ENCODE data around the gene CRYL1. TPM values are rescaled to one million over a fixed set of nuclear protein-coding genes. Genes with fewer than 3 reads are reported as not detected.
"Not testable (repeated sequence)": the region's sequence is repeated elsewhere in the genome, so short reads cannot be mapped to it uniquely, and the experiment has no call there.

The CRYL1 gene
- total RNA-seq, 1 donor from 2014 or later = 14.3 TPM

DNA sequence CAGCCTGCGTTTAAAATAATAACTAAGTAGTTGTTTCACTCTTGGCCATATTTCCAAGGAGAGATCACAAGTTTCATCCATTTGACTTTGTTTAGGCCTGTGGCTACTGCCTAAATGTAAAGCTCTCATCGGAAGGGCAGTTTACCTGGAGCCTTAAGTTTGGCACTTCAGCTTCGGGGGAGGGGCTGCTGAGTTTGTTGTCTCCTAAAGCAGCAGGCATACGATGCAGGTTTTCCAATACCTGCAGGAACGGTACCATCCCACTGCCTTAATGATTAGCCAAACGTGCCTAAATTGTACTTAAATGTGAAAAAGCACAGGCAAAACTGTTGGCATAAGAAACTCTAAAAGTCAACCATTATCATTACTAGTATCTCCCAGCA is 63.1 kb downstream of the CRYL1 start:
- no peak for DNase-seq (ENCODE audit: low spot score in 2 of 2)

DNA sequence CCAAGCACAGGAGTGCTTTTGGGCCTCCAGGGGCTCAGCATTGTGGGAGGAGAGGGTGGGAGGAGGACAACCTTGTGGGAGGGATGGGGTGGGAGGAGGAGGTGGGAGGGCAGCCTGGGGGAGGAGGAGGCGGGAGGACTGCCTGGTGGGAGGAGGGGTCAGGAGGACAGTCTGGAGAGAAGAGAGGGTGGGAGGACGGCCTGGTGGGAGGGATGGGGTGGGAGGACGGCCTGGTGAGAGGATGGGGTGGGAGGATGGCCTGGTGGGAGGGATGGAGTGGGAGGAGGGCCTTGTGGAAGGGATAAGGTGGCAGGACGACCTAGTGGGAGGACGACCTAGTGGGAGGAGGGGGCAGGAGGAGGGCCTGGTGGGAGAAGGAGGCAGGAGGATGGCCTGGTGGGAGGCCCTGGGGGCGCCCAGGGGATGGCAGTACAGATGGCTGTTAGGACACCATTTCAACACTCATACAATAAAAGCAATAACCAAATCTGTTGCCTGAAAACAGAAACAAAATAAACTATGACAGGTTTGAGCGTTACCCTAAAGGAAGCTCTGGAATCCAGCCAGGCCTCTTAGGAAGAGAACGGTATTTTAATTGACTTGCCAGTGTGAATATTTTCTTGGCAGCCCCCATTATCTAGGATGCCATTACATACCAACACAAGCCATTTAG is 63.7 kb downstream of the CRYL1 start:
- FAIRE-seq = no peak
- DNase-seq (ENCODE audit: low spot score in 2 of 2) = no peak

More for the DNA sequence above, 63.1 kb downstream of the CRYL1 start:
- no peak for FAIRE-seq

DNA sequence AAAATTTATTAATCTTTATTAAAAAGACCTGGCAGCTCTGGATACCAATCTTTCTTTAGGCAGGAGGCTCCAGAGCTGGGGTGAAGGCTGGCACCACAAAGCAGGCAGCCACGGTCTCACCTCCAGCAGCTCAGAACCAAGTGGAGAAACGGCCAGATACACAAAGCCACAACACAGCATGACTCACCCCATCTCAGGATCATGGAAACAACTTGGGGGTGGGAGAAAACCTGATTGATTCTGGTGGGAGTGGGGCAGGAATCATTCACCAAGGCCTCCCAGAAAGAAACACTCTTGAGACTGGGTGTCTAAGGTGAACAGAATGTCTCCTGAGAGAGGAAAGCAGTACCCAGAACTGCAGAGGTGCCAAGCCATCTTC is 64.2 kb downstream of the CRYL1 start:
- no peak for FAIRE-seq
- no peak for DNase-seq (ENCODE audit: low spot score in 2 of 2)

DNA sequence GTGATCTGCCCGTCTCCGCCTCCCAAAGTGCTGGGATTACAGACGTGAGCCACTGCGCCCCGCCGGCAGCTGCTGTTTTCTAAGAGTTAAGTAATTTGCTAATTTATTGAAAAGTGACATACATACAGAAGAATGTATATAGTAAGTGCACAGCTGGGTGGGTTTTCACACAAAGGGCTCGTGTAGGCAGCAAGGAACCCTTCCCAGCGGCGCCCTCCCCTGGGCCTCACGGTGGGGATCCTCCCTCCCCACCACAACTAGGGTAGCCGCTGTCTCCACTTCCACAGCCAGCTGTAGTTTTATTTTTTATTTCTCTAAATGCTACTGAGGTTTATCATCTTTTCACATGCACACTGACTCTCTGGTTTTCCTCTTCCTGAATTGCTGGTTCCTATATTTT is 64.9 kb downstream of the CRYL1 start:
- DNase-seq (ENCODE audit: low spot score in 2 of 2) (no peak), FAIRE-seq (no peak)

DNA sequence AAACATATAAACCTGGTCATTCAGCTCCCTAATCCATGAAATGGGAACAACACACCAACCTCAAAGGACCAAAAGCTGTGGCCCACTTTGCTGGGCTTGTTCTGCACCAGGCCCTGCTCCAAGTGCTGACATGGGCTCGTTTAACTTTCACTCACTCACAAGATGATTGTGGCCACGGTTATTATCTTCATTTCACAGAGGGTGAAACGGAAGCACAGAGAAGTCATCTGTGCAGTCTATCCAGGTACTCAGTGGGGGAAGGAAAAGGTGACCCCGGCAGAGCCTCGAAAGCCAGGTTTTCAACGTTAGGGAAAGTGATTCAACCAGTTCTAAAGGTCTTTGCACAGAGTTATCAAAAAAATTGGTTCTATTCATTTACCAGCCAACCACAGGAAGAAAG is 68.0 kb downstream of the CRYL1 start:
- FAIRE-seq (no peak), DNase-seq (ENCODE audit: low spot score in 2 of 2) (no peak)

DNA sequence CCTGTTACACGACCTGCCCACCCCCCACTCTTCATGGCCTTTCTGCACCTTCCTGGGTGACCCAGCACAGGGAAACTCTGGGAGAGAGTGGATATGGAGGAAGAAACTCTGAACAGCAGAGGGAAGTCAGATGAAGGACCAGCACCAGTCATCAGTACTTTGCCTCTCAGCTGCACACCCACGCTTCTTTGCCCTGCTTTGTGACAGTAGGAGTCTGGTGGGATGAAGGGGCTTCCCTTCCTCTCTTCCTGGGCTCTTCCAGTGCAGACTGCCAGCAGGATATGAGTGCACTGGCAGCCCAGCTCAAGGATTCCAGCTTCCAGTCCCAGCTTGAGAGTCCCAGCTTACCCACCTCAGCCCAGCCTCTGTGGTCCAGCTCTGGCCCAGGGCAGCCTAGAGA is 68.9 kb downstream of the CRYL1 start:
- DNase-seq (ENCODE audit: low spot score in 2 of 2) = no peak
- FAIRE-seq = no peak

DNA sequence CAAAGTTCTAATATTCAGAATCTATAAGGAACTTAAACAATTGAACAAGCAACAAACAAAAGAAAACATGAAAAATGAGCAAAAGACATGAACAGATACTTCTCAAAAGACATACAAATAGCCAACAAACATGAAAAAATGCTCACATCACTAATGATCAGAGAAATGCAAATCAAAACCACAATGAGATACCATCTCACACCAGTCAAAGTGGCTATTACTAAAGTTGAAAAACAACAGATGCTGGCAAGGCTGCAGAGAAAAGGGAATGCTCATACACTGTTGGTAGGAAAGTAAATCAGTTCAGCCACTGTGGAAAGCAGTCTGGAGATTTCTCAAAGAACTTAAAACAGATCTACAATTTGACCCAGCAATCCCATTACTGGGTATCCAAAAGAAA is 74.3 kb downstream of the CRYL1 start:
- FAIRE-seq = peak; percentile 56

DNA sequence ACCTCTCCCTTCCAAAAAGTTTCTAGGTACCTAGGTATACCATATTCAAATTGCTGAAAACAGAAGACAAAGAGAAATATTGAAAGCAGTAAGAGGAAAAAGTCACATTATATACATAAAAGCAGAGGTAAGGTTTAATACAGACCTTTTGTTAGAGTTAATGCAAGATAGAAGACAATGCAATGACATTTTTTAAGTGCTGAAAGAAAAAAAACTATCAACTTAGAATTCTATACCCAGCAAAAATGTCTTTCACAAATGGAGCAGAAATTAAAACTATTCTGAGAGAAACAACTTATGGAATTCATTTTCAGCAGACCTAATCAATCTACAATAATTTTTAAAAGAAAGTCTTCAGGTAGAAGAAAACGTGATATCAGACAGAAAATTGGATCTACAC is 77.2 kb downstream of the CRYL1 start:
- FAIRE-seq (no peak), DNase-seq (ENCODE audit: low spot score in 2 of 2) (no peak)

More for the DNA sequence above, 74.3 kb downstream of the CRYL1 start:
- DNase-seq (ENCODE audit: low spot score in 2 of 2) = no peak

DNA sequence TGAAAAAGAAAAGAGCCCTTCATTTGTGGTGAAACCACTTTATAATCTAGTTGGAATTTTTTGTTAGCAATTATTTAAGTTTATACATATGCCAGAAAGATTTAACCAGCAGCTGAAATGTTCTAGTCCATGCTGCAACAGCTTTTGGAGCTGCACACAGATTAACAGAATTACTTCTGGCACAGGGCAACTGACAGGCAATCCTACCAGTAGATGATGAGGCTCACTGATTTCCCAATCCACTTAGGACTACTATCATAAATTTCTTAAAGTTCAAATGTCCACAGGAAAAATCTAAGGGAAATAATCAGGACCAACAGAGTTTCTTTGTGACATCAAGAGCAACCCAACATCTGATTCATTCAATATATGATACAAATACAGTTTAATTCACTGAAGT is 78.8 kb downstream of the CRYL1 start:
- no peak for FAIRE-seq
- no peak for DNase-seq (ENCODE audit: low spot score in 2 of 2)

DNA sequence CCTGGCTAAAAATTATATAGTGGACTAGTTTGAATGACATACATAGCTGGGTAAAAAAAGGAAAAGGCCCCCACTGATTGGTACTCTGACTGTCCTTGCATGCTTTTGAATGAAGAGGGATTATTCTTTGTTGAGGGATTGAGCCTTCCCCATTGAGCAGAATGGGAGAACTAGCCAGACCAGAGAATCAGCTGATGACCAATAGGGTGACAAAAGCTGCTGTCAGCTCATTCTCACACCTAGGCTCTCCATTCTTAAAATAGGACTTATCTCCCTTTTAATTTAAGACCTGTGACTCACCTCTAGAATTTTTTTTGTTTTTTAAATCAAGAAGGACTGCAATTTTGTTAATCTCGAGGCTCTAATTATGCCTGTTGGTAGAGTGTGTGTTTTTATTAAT is 79.3 kb downstream of the CRYL1 start:
- DNase-seq (ENCODE audit: low spot score in 2 of 2) = no peak

DNA sequence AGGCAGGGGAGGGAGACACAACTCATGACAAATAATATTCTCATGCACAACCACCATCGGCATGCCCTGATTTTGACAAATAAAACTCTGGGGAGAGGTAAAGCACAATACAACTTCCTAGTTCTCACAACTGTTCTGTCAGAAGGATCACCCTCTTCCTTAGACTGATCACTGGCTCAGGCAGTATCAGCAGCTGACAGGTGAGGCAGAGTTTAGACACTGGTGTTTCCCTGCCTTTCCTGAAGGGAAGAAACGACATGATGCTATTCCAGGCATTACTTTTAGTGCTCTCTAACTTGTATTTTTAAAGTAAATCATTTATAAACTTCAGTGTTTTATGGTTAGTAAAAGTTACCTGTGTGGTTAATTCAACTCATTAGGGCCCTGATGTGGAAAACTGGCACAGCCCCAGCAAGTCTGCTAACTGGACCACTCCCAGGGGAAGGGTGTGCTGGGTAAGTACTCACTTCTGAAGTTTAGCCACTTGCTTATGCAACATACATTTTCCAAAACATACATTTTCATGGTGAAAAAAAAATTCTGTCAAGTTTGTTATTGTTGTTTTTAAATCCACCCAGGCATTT is 82.8 kb downstream of the CRYL1 start:
- DNase-seq (ENCODE audit: low spot score in 2 of 2) (no peak), FAIRE-seq (no peak)

More for the DNA sequence above, 79.3 kb downstream of the CRYL1 start:
- FAIRE-seq = no peak

DNA sequence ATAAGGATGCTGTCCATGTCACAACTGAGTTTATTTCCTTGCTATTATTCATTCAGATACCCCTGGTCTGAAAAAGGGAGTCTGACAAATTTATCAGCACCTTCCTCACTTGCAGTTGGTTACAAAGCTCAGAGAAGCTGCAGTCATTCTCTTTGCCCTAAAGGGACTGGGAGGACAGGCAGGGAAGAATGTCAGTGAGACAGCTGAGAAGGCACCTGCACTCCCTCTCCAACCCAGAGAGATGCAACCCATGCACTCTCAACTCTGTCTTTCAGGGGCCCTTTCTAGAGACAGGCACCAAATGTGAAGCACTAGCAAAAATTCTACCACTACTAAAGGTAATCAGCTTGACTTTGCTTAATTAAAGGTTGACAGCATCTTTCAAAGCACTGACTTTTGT is 83.3 kb downstream of the CRYL1 start:
- no peak for FAIRE-seq

DNA sequence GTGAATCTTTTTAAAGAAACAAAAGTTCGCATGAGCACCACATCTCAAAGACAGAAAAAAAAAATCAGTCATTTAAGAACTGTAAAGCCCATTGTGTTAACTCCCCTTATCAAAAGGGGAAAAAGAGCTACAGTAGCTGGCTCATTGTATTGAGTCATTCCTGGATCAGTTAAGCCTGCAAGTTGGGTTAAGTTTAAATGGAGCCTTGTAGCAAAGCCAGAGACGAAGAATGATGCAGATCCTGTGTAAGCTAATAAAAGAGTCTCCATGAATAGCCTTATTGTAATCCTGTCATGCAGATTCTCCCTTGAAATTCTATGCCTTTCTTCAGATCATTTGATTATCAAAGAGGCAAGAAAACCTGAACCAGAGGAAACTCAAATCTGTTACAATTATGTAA is 83.8 kb downstream of the CRYL1 start:
- FAIRE-seq (no peak), DNase-seq (ENCODE audit: low spot score in 2 of 2) (no peak)

More for the DNA sequence above, 83.3 kb downstream of the CRYL1 start:
- no peak for DNase-seq (ENCODE audit: low spot score in 2 of 2)

DNA sequence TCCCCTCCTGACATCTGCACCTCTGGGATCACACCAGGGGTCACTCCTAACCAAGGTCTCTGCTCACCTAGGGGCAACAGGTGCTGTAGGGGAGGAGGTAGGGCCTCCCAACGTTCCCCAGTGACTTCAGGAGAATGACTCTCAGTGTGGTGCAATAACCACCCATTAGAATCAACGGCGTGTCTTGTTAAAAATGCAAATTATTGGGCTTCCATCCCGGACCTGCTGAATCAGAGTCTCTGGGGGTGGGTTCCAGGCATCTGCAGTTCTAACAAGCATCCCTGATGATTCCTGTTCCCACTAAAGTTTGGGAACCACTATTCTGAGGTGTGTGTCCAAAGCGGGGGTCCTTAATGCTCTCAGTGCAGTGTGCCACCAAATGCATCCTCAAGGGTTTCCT is 84.6 kb downstream of the CRYL1 start:
- DNase-seq (ENCODE audit: low spot score in 2 of 2) (no peak), FAIRE-seq (no peak)

DNA sequence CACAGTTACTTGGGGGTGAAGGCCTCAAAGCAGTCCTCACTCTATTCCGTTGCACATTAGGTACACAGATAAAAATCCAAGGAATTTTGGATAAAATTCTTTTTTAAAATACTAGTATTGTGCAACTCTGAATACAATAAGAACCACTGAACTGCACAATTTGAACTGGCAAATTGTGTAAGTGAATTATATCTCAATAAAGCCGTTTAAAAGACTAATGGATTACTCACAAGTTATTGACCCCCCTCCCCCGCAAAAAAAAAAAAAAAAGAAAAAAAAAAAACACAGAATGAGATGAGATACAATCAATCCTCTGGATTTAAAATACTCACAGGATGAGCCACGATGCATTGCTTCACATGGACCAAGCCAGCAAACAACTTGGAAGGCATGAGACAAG is 86.4 kb downstream of the CRYL1 start:
- no peak for DNase-seq (ENCODE audit: low spot score in 2 of 2)
- FAIRE-seq = no peak

DNA sequence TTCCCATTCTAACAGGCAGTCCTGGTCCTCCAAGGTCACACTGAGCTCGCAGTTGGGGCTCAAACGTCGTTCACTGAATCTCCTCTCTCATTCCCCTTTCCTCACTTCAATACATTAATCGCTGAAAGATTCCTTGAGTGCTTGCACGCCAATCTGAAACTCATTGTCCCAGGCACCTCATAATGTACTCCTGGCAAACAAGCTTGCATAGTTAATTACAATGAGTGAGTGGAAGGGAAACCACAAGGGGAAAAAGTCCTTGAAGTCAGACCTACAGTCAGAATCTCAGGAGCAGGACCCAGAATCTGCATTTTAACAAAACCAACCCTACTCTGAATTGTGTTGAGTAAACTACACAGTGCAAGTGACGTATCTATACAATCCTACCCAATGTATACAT is 86.9 kb downstream of the CRYL1 start:
- no peak for FAIRE-seq
- no peak for DNase-seq (ENCODE audit: low spot score in 2 of 2)

DNA sequence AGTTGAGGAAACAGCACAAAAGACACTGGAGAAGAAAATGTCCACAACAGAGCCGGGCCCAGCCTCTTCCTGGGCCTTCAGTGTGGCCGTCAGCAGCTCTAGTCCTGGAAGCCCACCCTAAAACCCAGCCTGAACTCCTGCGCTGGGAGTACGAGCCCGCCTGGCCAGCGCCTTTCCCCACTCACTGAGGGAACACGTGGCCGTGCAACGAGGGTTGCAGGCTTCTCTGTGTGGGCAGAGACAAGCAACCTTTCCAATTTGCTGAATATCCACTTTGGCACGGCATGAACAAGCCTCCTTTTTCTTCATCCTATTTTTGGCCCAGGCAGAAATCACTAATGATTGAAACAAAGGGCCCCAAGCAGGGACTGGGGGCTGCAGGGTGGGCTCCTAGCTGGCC is 89.2 kb downstream of the CRYL1 start:
- FAIRE-seq (no peak), DNase-seq (ENCODE audit: low spot score in 2 of 2) (no peak)

DNA sequence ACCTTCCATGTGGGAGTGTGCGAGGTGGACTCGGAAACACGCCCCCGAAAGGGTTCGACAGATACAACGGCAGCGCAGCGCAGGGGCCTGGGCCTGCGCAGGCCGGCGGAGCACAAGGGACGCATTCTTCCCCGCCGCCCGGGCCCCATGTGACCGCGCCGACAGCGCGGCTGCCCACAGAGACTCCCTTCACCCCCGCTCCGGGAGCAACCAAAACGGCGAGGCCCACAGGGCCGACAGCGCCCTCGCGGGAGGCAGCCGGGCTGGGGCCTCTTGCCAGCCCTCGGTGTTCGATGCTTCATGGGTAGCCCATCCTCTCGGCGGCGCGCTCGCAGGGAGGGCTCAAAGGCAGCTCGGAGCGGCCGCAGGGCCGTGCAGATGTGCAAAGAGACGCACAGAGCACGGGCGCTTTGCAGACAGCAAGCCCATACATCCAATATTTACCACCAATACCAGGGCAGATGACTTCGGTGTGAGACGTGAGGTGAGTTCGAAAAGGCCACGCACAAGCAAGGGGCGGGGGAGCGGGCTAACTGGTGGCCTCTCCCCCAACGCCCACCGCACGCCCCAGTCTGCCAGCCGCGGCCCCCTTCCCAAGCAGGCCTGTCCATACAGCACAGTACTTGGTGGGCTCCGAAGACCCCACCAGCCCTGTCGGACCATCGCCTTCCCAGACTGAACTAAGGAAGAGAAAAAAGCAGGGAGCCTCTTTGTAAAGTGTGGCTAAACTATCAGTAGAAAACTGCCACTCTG is 89.9 kb downstream of the CRYL1 start:
- FAIRE-seq = no peak
- no peak for DNase-seq (ENCODE audit: low spot score in 2 of 2)

DNA sequence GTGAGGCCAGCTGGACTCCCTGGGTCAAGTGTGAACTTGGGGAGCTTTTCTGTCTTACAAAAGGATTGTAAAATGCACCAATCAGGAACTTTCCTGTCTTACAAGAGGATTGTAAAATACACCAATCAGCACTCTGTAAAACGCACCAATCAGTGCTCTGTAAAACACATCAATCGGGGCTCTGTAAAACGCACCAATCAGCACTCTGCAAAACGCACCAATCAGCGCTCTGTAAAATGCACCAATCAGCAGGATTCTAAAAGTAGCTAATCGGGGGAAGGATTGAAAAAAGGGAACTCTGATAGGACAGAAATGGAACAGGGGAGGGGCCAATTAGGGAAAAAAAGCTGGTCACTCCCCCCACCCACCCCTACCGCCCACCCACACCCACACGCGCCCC is 91.4 kb downstream of the CRYL1 start:
- not testable (repeated sequence) for FAIRE-seq; DNase-seq (ENCODE audit: low spot score in 2 of 2)

DNA sequence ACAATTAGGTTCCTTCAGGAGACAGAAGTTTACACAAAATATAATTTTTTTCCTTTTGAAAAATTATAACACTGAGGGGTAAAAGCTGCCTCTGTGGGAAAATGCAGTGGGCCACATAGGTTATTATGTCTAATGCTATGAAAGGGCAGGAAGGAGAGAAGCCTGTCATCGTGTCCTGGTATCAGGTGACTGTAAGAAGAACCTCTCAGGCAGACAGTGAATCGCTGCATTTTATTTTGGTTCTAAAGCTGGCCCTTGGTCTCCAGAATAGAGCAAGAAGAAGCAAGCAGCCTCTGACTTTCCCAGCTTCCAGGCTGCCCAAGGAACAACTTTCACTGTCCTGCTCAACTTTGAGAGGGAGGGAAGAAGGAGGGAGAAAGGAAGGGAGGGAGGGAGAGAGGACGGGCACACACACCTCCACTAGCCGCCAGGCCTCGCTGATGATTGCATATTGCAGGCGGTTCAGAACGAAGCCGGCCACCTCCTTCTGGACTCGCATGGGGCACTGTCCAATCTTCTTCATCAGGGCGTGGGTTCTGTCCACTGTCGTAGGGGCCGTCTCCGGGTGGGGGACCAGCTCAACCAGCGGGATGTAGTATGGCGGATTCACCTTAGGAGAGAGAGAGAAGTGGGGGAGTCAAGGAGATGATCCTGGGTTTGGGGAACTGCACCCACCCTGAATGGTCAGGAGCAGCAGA is 93.8 kb downstream of the CRYL1 start:
- DNase-seq (ENCODE audit: low spot score in 2 of 2) (no peak), FAIRE-seq (no peak)

DNA sequence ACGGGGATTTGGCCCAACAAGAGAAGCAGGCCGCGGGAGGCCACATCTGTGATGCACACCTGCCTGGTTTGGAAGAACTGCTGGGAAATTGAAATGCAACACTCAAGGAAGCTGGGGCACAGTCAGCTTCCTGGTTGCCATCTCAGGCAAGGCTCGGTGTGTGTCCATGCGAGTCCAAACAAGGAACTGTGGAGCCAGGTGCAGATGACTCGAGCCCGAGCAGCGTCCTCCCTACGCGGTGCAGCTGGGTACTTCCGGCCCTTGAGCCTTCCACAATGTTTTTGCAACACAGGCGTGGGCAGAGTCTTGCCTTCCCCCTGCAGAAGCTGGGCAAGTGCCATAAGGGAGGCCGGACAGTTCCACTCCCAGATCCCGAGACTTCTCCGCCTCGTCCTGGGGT is 94.6 kb downstream of the CRYL1 start:
- FAIRE-seq (no peak), DNase-seq (ENCODE audit: low spot score in 2 of 2) (no peak)
